Upper lobe of right lung (tissue), 1 donor: Measurements from ENCODE around the gene UNC13D. TPM values are rescaled to one million over a fixed set of nuclear protein-coding genes. Genes with fewer than 3 reads are reported as not detected.
"Not testable (repeated sequence)": the region's sequence is repeated elsewhere in the genome, so short reads cannot be mapped to it uniquely, and the experiment has no call there.

Experiments
- ATAC-seq: fragments of 200-7000 bp; cut with Tn5 transposase; one replicate; pipeline ENCODE4 v1.9.1; 2020; ENCODE audit warnings: mild to moderate bottlenecking, moderate library complexity
- DNase-seq: peaks from one replicate; pipeline ENCODE4 v3.0.0-alpha.2; 2020
- H3K27ac ChIP-seq: fragments of 200-600 bp; one replicate; pipeline ENCODE4 v1.8.0; 2022
- H3K27me3 ChIP-seq: fragments of 200-600 bp; one replicate; pipeline ENCODE4 v1.8.0; 2022; ENCODE audit warnings: mild to moderate bottlenecking
- H3K36me3 ChIP-seq: fragments of 200-600 bp; one replicate; pipeline ENCODE4 v1.8.0; 2022
- H3K4me1 ChIP-seq: fragments of 200-600 bp; one replicate; pipeline ENCODE4 v1.8.0; 2022
- H3K4me3 ChIP-seq: fragments of 200-600 bp; one replicate; pipeline ENCODE4 v1.8.0; 2022; ENCODE audit warnings: mild to moderate bottlenecking
- H3K9me3 ChIP-seq: fragments of 200-600 bp; one replicate; pipeline ENCODE4 v1.8.0; 2022
- CTCF ChIP-seq: fragments of 200-600 bp; IDR thresholded peaks from one replicate; pipeline ENCODE4 v1.8.0; 2022; ENCODE audit warnings: antibody characterized with exemption
- intact Hi-C: fragments of 100-400 bp; cut with DNase I; formaldehyde crosslinking; loops from one replicate; pipeline ENCODE4 v1.11.0; 2022
- microRNA-seq: library from miRNA; unstranded; fragments of <30 nt; microRNA quantifications from one replicate; pipeline ENCODE4 v1.2.0, GENCODE V29; 2020; ENCODE audit warnings: borderline microRNAs expressed
- total RNA-seq: library from RNA; stranded (reverse); fragmentation: NEBNext Ultra II Directional; extraction: Animal tissue kit (Norgen Biotek cat#: 25700); gene quantifications from one replicate; pipeline ENCODE4 v1.2.1, GENCODE V29; 2021
- donor health status: DM: no; HTN: yes; CAD: no; lungs with severe emphysema.

UNC13D gene
- total RNA-seq, 1 donor from 2014 or later: 145 TPM

- peaks cover 27% of the 10 kb centered on the region for H3K4me1 ChIP-seq
- ATAC-seq (no peak), DNase-seq (no peak)
- no peaks in the 10 kb centered on the region for H3K9me3 ChIP-seq
- H3K4me3 ChIP-seq: no peak overlapping the region
- peaks cover 33% of the 10 kb centered on the region for H3K36me3 ChIP-seq
- no peak overlapping the region for H3K27ac ChIP-seq
- TF ChIP-seq CTCF: no peak
- no peaks in the 10 kb centered on the region for H3K27me3 ChIP-seq
- intact Hi-C loops: no loop called here
These were observed 64.0 kb downstream of the UNC13D start for GRCh38 chr17:75779987-75780889.

- peak; percentile 80 for ATAC-seq
- intact Hi-C loops: no loop called here
- H3K36me3 ChIP-seq: peaks cover 40% of the 10 kb centered on the region
- H3K27me3 ChIP-seq: no peaks in the 10 kb centered on the region
- peak overlapping the region; percentile 81 for H3K4me3 ChIP-seq
- peak; percentile 97 for DNase-seq
- no peaks in the 10 kb centered on the region for H3K9me3 ChIP-seq
- peaks cover 27% of the 10 kb centered on the region for H3K4me1 ChIP-seq
- TF ChIP-seq CTCF: peak; percentile 4
- H3K27ac ChIP-seq: peak overlapping the region; percentile 99
These were observed 64.8 kb downstream of the UNC13D start for GRCh38 chr17:75779250-75779986.

GRCh38 chr17:75778861-75779249, 65.3 kb downstream of the UNC13D start:
- peak; percentile 10 for ATAC-seq
- peaks cover 23% of the 10 kb centered on the region for H3K4me1 ChIP-seq
- no peak for DNase-seq
- H3K9me3 ChIP-seq: no peaks in the 10 kb centered on the region
- no peaks in the 10 kb centered on the region for H3K27me3 ChIP-seq
- TF ChIP-seq CTCF: peak; percentile 52
- H3K27ac ChIP-seq: peak overlapping the region; percentile 99
- H3K4me3 ChIP-seq: peak overlapping the region; percentile 81
- peaks cover 42% of the 10 kb centered on the region for H3K36me3 ChIP-seq
- intact Hi-C loops: no loop called here

- ATAC-seq, H3K9me3 ChIP-seq, DNase-seq, intact Hi-C loops, H3K27me3 ChIP-seq: not testable (repeated sequence)
- peaks cover 42% of the 10 kb centered on the region for H3K36me3 ChIP-seq
- peak overlapping the region; percentile 99 for H3K27ac ChIP-seq
- peaks cover 20% of the 10 kb centered on the region for H3K4me1 ChIP-seq
- H3K4me3 ChIP-seq: peak overlapping the region; percentile 81
These were observed 65.9 kb downstream of the UNC13D start for GRCh38 chr17:75778066-75778860.

- ATAC-seq (no peak), DNase-seq (no peak)
- H3K4me1 ChIP-seq: peaks cover 20% of the 10 kb centered on the region
- no peak overlapping the region for H3K27ac ChIP-seq
- H3K27me3 ChIP-seq: no peaks in the 10 kb centered on the region
- peaks cover 42% of the 10 kb centered on the region for H3K36me3 ChIP-seq
- intact Hi-C loops: no loop called here
- H3K4me3 ChIP-seq: peak overlapping the region; percentile 81
- no peak for TF ChIP-seq CTCF
- H3K9me3 ChIP-seq: no peaks in the 10 kb centered on the region
These were observed 66.8 kb downstream of the UNC13D start for GRCh38 chr17:75777296-75777922.

Small RNA genes lying within 50 kb of the gene (microRNA-seq; reads per million reads assigned to microRNA genes)
- gene MIR4738: not detected

Other genes starting within 250 kb of the UNC13D start
- gene SMIM5, start 211.0 kb downstream of the UNC13D start, total RNA-seq: 0.84 TPM
- gene RECQL5, start 177.2 kb downstream of the UNC13D start, total RNA-seq: 43.1 TPM
- gene SAP30BP, start 177.1 kb downstream of the UNC13D start, total RNA-seq: 71.4 TPM
- 82.2 TPM for gene ITGB4, start 122.9 kb downstream of the UNC13D start, total RNA-seq
- gene GALK1, start 79.2 kb downstream of the UNC13D start, total RNA-seq: 31.6 TPM
- 27.1 TPM for gene UNK, start 59.6 kb downstream of the UNC13D start, total RNA-seq
- gene WBP2, start 10.9 kb upstream of the UNC13D start, total RNA-seq: 156 TPM
- 31.0 TPM for gene TRIM47, start 34.2 kb upstream of the UNC13D start, total RNA-seq
- gene TRIM65, start 52.5 kb upstream of the UNC13D start, total RNA-seq: 28.7 TPM
- 85.5 TPM for gene MRPL38, start 60.5 kb upstream of the UNC13D start, total RNA-seq
- gene FBF1, start 96.6 kb upstream of the UNC13D start, total RNA-seq: 11.3 TPM
- 75.2 TPM for gene ACOX1, start 134.8 kb upstream of the UNC13D start, total RNA-seq
- 10.9 TPM for gene TEN1, start 134.8 kb upstream of the UNC13D start, total RNA-seq
- gene CDK3, start 156.5 kb upstream of the UNC13D start, total RNA-seq: 9.6 TPM
- gene EVPL, start 182.9 kb upstream of the UNC13D start, total RNA-seq: 46.8 TPM
- 74.9 TPM for gene SRP68, start 228.1 kb upstream of the UNC13D start, total RNA-seq
- not detected for gene GALR2, start 230.4 kb upstream of the UNC13D start, total RNA-seq
- not detected for gene ZACN, start 234.8 kb upstream of the UNC13D start, total RNA-seq